ENCODE measurements around the gene PTRHD1. TPM values are rescaled to one million over a fixed set of nuclear protein-coding genes. Genes with fewer than 3 reads are reported as not detected.
A peak's percentile ranks its signal among the peaks of the same experiment; 100 is the strongest.
"Not testable (repeated sequence)": the region's sequence is repeated elsewhere in the genome, so short reads cannot be mapped to it uniquely, and the experiment has no call there.

Gene PTRHD1
- total and polyA plus RNA-seq, 2 donors, result 17.1 to 25.3 TPM

GRCh38 chr2:24809316-24810007 is 16.3 kb upstream of the PTRHD1 start:
- H3K4me1 ChIP-seq (ENCODE audit: insufficient read depth), result no peaks in the 10 kb centered on the region
- 86% methylated on average over 4 of the region's 4 CpGs for WGBS

GRCh38 chr2:24806661-24807036 is 13.5 kb upstream of the PTRHD1 start:
- H3K4me3 ChIP-seq (ENCODE audit: low read depth, low read length), result no peak overlapping the region
- H3K27ac ChIP-seq (ENCODE audit: low read depth), result no peak overlapping the region
- no peak for DNase-seq (ENCODE audit: extremely low spot score)
- no peaks in the 10 kb centered on the region for H3K36me3 ChIP-seq (ENCODE audit: insufficient read depth)
- no peaks in the 10 kb centered on the region for H3K4me1 ChIP-seq (ENCODE audit: insufficient read depth)

More at GRCh38 chr2:24809316-24810007, 16.3 kb upstream of the PTRHD1 start:
- no peak overlapping the region for H3K4me3 ChIP-seq (ENCODE audit: low read depth, low read length)
- H3K36me3 ChIP-seq (ENCODE audit: insufficient read depth), result no peaks in the 10 kb centered on the region
- no peak for DNase-seq (ENCODE audit: extremely low spot score)
- no peak overlapping the region for H3K27ac ChIP-seq (ENCODE audit: low read depth)

GRCh38 chr2:24805811-24806660 is 12.8 kb upstream of the PTRHD1 start:
- H3K4me1 ChIP-seq (ENCODE audit: insufficient read depth); DNase-seq (ENCODE audit: extremely low spot score); H3K27ac ChIP-seq (ENCODE audit: low read depth); H3K4me3 ChIP-seq (ENCODE audit: low read depth, low read length); H3K36me3 ChIP-seq (ENCODE audit: insufficient read depth): not testable (repeated sequence)
- 95% methylated on average over 25 of the region's 25 CpGs for WGBS

- not testable (repeated sequence) for H3K36me3 ChIP-seq (ENCODE audit: insufficient read depth); H3K4me3 ChIP-seq (ENCODE audit: low read depth, low read length); H3K27ac ChIP-seq (ENCODE audit: low read depth); H3K4me1 ChIP-seq (ENCODE audit: insufficient read depth); DNase-seq (ENCODE audit: extremely low spot score)
- WGBS, result 98% methylated on average over 4 of the region's 5 CpGs
These were observed 7.3 kb upstream of the PTRHD1 start for GRCh38 chr2:24800487-24800886.

GRCh38 chr2:24797644-24798043 is 4.5 kb upstream of the PTRHD1 start:
- Histone ChIP-seq H3K36me3 (ENCODE audit: insufficient read depth) (no peaks in the 10 kb centered on the region), H3K4me3 (ENCODE audit: low read depth, low read length) (no peak overlapping the region), H3K4me1 (ENCODE audit: insufficient read depth) (no peaks in the 10 kb centered on the region), H3K27ac (ENCODE audit: low read depth) (no peak overlapping the region)
- no peak for DNase-seq (ENCODE audit: extremely low spot score)
- WGBS, result 96% methylated on average over 2 of the region's 2 CpGs

GRCh38 chr2:24793761-24794435 is 707 bp upstream of the PTRHD1 start:
- DNase-seq (ENCODE audit: extremely low spot score), result no peak
- WGBS, result 3% methylated on average over 14 of the region's 14 CpGs
- Histone ChIP-seq H3K36me3 (ENCODE audit: insufficient read depth) (no peaks in the 10 kb centered on the region), H3K27ac (ENCODE audit: low read depth) (no peak overlapping the region), H3K4me3 (ENCODE audit: low read depth, low read length) (peak overlapping the region; percentile 62), H3K4me1 (ENCODE audit: insufficient read depth) (no peaks in the 10 kb centered on the region)

- DNase-seq (ENCODE audit: extremely low spot score), result no peak
- Histone ChIP-seq H3K4me1 (ENCODE audit: insufficient read depth) (no peaks in the 10 kb centered on the region), H3K27ac (ENCODE audit: low read depth) (peak overlapping the region; percentile 99), H3K36me3 (ENCODE audit: insufficient read depth) (no peaks in the 10 kb centered on the region), H3K4me3 (ENCODE audit: low read depth, low read length) (peak overlapping the region; percentile 62)
- 2% methylated on average over 6 of the region's 6 CpGs for WGBS
These were observed 683 bp downstream of the PTRHD1 start for GRCh38 chr2:24792542-24792873.

- Histone ChIP-seq H3K4me3 (ENCODE audit: low read depth, low read length) (no peak overlapping the region), H3K4me1 (ENCODE audit: insufficient read depth) (no peaks in the 10 kb centered on the region), H3K27ac (ENCODE audit: low read depth) (no peak overlapping the region), H3K36me3 (ENCODE audit: insufficient read depth) (no peaks in the 10 kb centered on the region)
- 95% methylated on average over 5 of the region's 5 CpGs for WGBS
- DNase-seq (ENCODE audit: extremely low spot score), result no peak
These were observed 1.7 kb downstream of the PTRHD1 start for GRCh38 chr2:24791452-24791851.

- Histone ChIP-seq H3K4me3 (ENCODE audit: low read depth, low read length) (no peak overlapping the region), H3K4me1 (ENCODE audit: insufficient read depth) (no peaks in the 10 kb centered on the region), H3K27ac (ENCODE audit: low read depth) (no peak overlapping the region), H3K36me3 (ENCODE audit: insufficient read depth) (no peaks in the 10 kb centered on the region)
- DNase-seq (ENCODE audit: extremely low spot score), result no peak
- 25% methylated on average over 3 of the region's 3 CpGs for WGBS
These were observed 4.4 kb downstream of the PTRHD1 start for GRCh38 chr2:24788816-24789215.

GRCh38 chr2:24787532-24787931 is 5.7 kb downstream of the PTRHD1 start:
- Histone ChIP-seq H3K36me3 (ENCODE audit: insufficient read depth) (no peaks in the 10 kb centered on the region), H3K4me3 (ENCODE audit: low read depth, low read length) (no peak overlapping the region), H3K27ac (ENCODE audit: low read depth) (no peak overlapping the region), H3K4me1 (ENCODE audit: insufficient read depth) (no peaks in the 10 kb centered on the region)
- 81% methylated on average over 2 of the region's 2 CpGs for WGBS
- no peak for DNase-seq (ENCODE audit: extremely low spot score)

GRCh38 chr2:24785671-24786321 is 7.4 kb downstream of the PTRHD1 start:
- 83% methylated on average over 6 of the region's 6 CpGs for WGBS
- no peak for DNase-seq (ENCODE audit: extremely low spot score)
- Histone ChIP-seq H3K4me3 (ENCODE audit: low read depth, low read length) (no peak overlapping the region), H3K4me1 (ENCODE audit: insufficient read depth) (no peaks in the 10 kb centered on the region), H3K36me3 (ENCODE audit: insufficient read depth) (no peaks in the 10 kb centered on the region), H3K27ac (ENCODE audit: low read depth) (no peak overlapping the region)

- Histone ChIP-seq H3K36me3 (ENCODE audit: insufficient read depth) (no peaks in the 10 kb centered on the region), H3K4me3 (ENCODE audit: low read depth, low read length) (no peak overlapping the region), H3K27ac (ENCODE audit: low read depth) (no peak overlapping the region), H3K4me1 (ENCODE audit: insufficient read depth) (no peaks in the 10 kb centered on the region)
- 83% methylated on average over 3 of the region's 3 CpGs for WGBS
- no peak for DNase-seq (ENCODE audit: extremely low spot score)
These were observed 9.6 kb downstream of the PTRHD1 start for GRCh38 chr2:24783641-24784040.

- no peaks in the 10 kb centered on the region for H3K4me1 ChIP-seq (ENCODE audit: insufficient read depth)
- no peaks in the 10 kb centered on the region for H3K36me3 ChIP-seq (ENCODE audit: insufficient read depth)
- no peak for DNase-seq (ENCODE audit: extremely low spot score)
- 75% methylated on average over 2 of the region's 2 CpGs for WGBS
- no peak overlapping the region for H3K27ac ChIP-seq (ENCODE audit: low read depth)
- H3K4me3 ChIP-seq (ENCODE audit: low read depth, low read length), result no peak overlapping the region
These were observed 14.1 kb downstream of the PTRHD1 start for GRCh38 chr2:24779116-24779515.
